ENCODE results near the gene MROH2A. TPM values are rescaled to one million over a fixed set of nuclear protein-coding genes. Genes with fewer than 3 reads are reported as not detected.

MROH2A gene
- total RNA-seq, 1 donor from 2014 or later: 0.31 TPM

GRCh38 chr2:233798335-233799086, 20.4 kb downstream of the MROH2A start:
- no peak for DNase-seq (ENCODE audit: low spot score)
- no peaks in the 10 kb centered on the region for H3K9me3 Mint-ChIP-seq (ENCODE audit: unreplicated experiment)
- H3K27me3 Mint-ChIP-seq (ENCODE audit: unreplicated experiment): peaks cover 14% of the 10 kb centered on the region
- peak overlapping the region; percentile 44 for H3K27ac Mint-ChIP-seq (ENCODE audit: unreplicated experiment)
- no peaks in the 10 kb centered on the region for H3K4me1 Mint-ChIP-seq (ENCODE audit: unreplicated experiment)
- H3K36me3 Mint-ChIP-seq (ENCODE audit: low read depth, unreplicated experiment): no peaks in the 10 kb centered on the region
- no peak overlapping the region for H3K4me3 Mint-ChIP-seq (ENCODE audit: unreplicated experiment)
- no peak for TF ChIP-seq CTCF (IDR thresholded peaks at IDR 0.05; ENCODE audit: unreplicated experiment)

GRCh38 chr2:233799087-233799665, 21.0 kb downstream of the MROH2A start:
- DNase-seq (ENCODE audit: low spot score): no peak

GRCh38 chr2:233799716-233800115, 21.6 kb downstream of the MROH2A start:
- H3K27me3 Mint-ChIP-seq (ENCODE audit: unreplicated experiment): peaks cover 12% of the 10 kb centered on the region
- no peak overlapping the region for H3K4me3 Mint-ChIP-seq (ENCODE audit: unreplicated experiment)
- no peak for DNase-seq (ENCODE audit: low spot score)
- no peaks in the 10 kb centered on the region for H3K4me1 Mint-ChIP-seq (ENCODE audit: unreplicated experiment)
- H3K36me3 Mint-ChIP-seq (ENCODE audit: low read depth, unreplicated experiment): no peaks in the 10 kb centered on the region
- no peaks in the 10 kb centered on the region for H3K9me3 Mint-ChIP-seq (ENCODE audit: unreplicated experiment)
- no peak for TF ChIP-seq CTCF (IDR thresholded peaks at IDR 0.05; ENCODE audit: unreplicated experiment)
- H3K27ac Mint-ChIP-seq (ENCODE audit: unreplicated experiment): no peak overlapping the region

More at GRCh38 chr2:233799087-233799665, 21.0 kb downstream of the MROH2A start:
- H3K27me3 Mint-ChIP-seq (ENCODE audit: unreplicated experiment): peaks cover 14% of the 10 kb centered on the region
- no peaks in the 10 kb centered on the region for H3K36me3 Mint-ChIP-seq (ENCODE audit: low read depth, unreplicated experiment)
- H3K27ac Mint-ChIP-seq (ENCODE audit: unreplicated experiment): no peak overlapping the region
- no peak overlapping the region for H3K4me3 Mint-ChIP-seq (ENCODE audit: unreplicated experiment)
- H3K9me3 Mint-ChIP-seq (ENCODE audit: unreplicated experiment): no peaks in the 10 kb centered on the region
- no peak for TF ChIP-seq CTCF (IDR thresholded peaks at IDR 0.05; ENCODE audit: unreplicated experiment)
- H3K4me1 Mint-ChIP-seq (ENCODE audit: unreplicated experiment): no peaks in the 10 kb centered on the region

GRCh38 chr2:233800208-233800607, 22.1 kb downstream of the MROH2A start:
- Mint-ChIP-seq H3K36me3 (ENCODE audit: low read depth, unreplicated experiment) (no peaks in the 10 kb centered on the region), H3K4me3 (ENCODE audit: unreplicated experiment) (no peak overlapping the region), H3K27me3 (ENCODE audit: unreplicated experiment) (peaks cover 11% of the 10 kb centered on the region), H3K9me3 (ENCODE audit: unreplicated experiment) (no peaks in the 10 kb centered on the region), H3K27ac (ENCODE audit: unreplicated experiment) (no peak overlapping the region), H3K4me1 (ENCODE audit: unreplicated experiment) (no peaks in the 10 kb centered on the region)
- no peak for TF ChIP-seq CTCF (IDR thresholded peaks at IDR 0.05; ENCODE audit: unreplicated experiment)
- no peak for DNase-seq (ENCODE audit: low spot score)

Measured in endothelial cell (in vitro differentiated cells).